ENCODE results near the gene KRTAP20-4. TPM values are rescaled to one million over a fixed set of nuclear protein-coding genes. Genes with fewer than 3 reads are reported as not detected.

The KRTAP20-4 gene
- total RNA-seq, 2 donors from 2014 or later = not detected

GRCh38 chr21:30620080-30620479 is 347 bp upstream of the KRTAP20-4 start:
- Mint-ChIP-seq H3K4me3 (no peak overlapping the region), H3K9me3 (peaks cover 0 to 2% of the 10 kb centered on the region in 2 donors), H3K27me3 (ENCODE audit: low read depth) (no peaks in the 10 kb centered on the region), H3K4me1 (ENCODE audit: low read depth) (no peaks in the 10 kb centered on the region), H3K36me3 (ENCODE audit: insufficient read depth in 2 of 2) (no peaks in the 10 kb centered on the region), H3K27ac (no peak overlapping the region)
- no peak for DNase-seq
- ATAC-seq (replicated peaks in 1 of 2) = no peak

DNA sequence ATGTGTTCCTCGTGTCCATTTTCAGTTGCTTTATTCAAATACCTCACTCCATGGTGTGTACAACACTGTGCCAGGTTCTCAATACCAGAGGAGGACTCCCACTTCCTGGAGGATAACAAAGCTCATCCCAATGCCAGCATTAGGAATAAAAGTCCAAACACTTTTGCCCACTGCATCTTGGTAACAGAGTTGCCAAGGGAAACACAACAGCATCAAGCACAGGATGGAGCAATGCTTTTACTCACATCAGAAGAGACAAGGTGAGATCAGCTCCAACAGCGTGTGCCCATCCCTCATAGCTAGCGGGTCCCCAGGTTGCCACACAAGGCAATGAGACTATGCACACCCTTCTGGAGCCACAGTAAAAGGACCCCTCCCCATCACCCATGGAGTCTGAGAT is 2.9 kb downstream of the KRTAP20-4 start:
- no peaks in the 10 kb centered on the region for H3K4me1 Mint-ChIP-seq (ENCODE audit: low read depth)
- no peak for DNase-seq
- H3K27me3 Mint-ChIP-seq (ENCODE audit: low read depth) = no peaks in the 10 kb centered on the region
- H3K27ac Mint-ChIP-seq = no peak overlapping the region
- H3K9me3 Mint-ChIP-seq = peaks cover 0 to 2% of the 10 kb centered on the region in 2 donors
- ATAC-seq (replicated peaks in 1 of 2) = no peak
- no peak overlapping the region for H3K4me3 Mint-ChIP-seq
- no peaks in the 10 kb centered on the region for H3K36me3 Mint-ChIP-seq (ENCODE audit: insufficient read depth in 2 of 2)

- Mint-ChIP-seq H3K9me3 (peaks cover 0 to 2% of the 10 kb centered on the region in 2 donors), H3K27ac (no peak overlapping the region), H3K4me3 (no peak overlapping the region), H3K27me3 (ENCODE audit: low read depth) (no peaks in the 10 kb centered on the region), H3K4me1 (ENCODE audit: low read depth) (no peaks in the 10 kb centered on the region), H3K36me3 (ENCODE audit: insufficient read depth in 2 of 2) (no peaks in the 10 kb centered on the region)
- ATAC-seq (replicated peaks in 1 of 2) (no peak), DNase-seq (no peak)
Measured at GRCh38 chr21:30625449-30626165, 5.2 kb downstream of the KRTAP20-4 start.

GRCh38 chr21:30628109-30628508 is 7.7 kb downstream of the KRTAP20-4 start:
- Mint-ChIP-seq H3K27me3 (ENCODE audit: low read depth) (no peaks in the 10 kb centered on the region), H3K4me1 (ENCODE audit: low read depth) (no peaks in the 10 kb centered on the region), H3K9me3 (peaks cover 0 to 2% of the 10 kb centered on the region in 2 donors), H3K4me3 (no peak overlapping the region), H3K36me3 (ENCODE audit: insufficient read depth in 2 of 2) (no peaks in the 10 kb centered on the region), H3K27ac (no peak overlapping the region)
- ATAC-seq (replicated peaks in 1 of 2) (no peak), DNase-seq (no peak)

DNA sequence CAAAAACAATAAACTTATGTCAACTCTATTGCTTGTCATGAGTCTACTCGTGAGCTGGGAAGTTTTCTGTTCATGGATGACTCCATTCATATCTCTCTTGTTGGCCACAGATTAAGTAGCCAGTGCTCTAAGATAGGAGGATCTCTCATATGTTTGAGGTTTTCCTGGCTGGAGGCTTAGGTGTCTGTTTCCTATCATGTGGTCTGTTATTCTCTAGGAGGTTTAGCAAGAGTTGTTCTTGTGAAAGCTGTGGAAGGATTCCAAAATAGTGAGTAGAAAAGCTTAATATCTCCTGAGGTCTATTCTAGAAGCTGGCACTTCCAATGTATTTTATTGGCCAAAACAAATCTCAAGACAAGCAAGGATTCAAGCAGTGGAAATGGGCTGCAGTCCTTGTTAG is 8.8 kb downstream of the KRTAP20-4 start:
- H3K4me1 Mint-ChIP-seq (ENCODE audit: low read depth) = no peaks in the 10 kb centered on the region
- H3K27ac Mint-ChIP-seq = no peak overlapping the region
- H3K36me3 Mint-ChIP-seq (ENCODE audit: insufficient read depth in 2 of 2) = no peaks in the 10 kb centered on the region
- DNase-seq (no peak), ATAC-seq (replicated peaks in 1 of 2) (no peak)
- H3K9me3 Mint-ChIP-seq = peaks cover 0 to 2% of the 10 kb centered on the region in 2 donors
- no peaks in the 10 kb centered on the region for H3K27me3 Mint-ChIP-seq (ENCODE audit: low read depth)
- H3K4me3 Mint-ChIP-seq = no peak overlapping the region

GRCh38 chr21:30634906-30635305 is 14.5 kb downstream of the KRTAP20-4 start, which contains the start of gene KRTAP20-2:
Gene KRTAP20-2 (plus strand): TSS chr21:30635206. CDS start chr21:30635264, 58 bp downstream.
- Mint-ChIP-seq H3K27ac (no peak within 1 kb of the TSS), H3K9me3 (peaks cover 0 to 2% of the 10 kb centered on the region in 2 donors), H3K36me3 (ENCODE audit: insufficient read depth in 2 of 2) (no peaks in the 10 kb centered on the region), H3K27me3 (ENCODE audit: low read depth) (no peaks in the 10 kb centered on the region), H3K4me1 (ENCODE audit: low read depth) (no peaks in the 10 kb centered on the region), H3K4me3 (no peak within 1 kb of the TSS)
- DNase-seq (no peak), ATAC-seq (replicated peaks in 1 of 2) (no peak)

GRCh38 chr21:30638686-30639085 is 18.3 kb downstream of the KRTAP20-4 start:
- no peaks in the 10 kb centered on the region for H3K4me1 Mint-ChIP-seq (ENCODE audit: low read depth)
- H3K27ac Mint-ChIP-seq = no peak overlapping the region
- DNase-seq = no peak
- peaks cover 2% of the 10 kb centered on the region in 2 donors for H3K9me3 Mint-ChIP-seq
- H3K27me3 Mint-ChIP-seq (ENCODE audit: low read depth) = no peaks in the 10 kb centered on the region
- no peak for ATAC-seq (replicated peaks in 1 of 2)
- H3K36me3 Mint-ChIP-seq (ENCODE audit: insufficient read depth in 2 of 2) = no peaks in the 10 kb centered on the region
- no peak overlapping the region for H3K4me3 Mint-ChIP-seq

- no peak within 1 kb of the TSS for H3K27ac Mint-ChIP-seq
- H3K9me3 Mint-ChIP-seq = peaks cover 2 to 5% of the 10 kb centered on the region in 2 donors
- H3K4me1 Mint-ChIP-seq (ENCODE audit: low read depth) = no peaks in the 10 kb centered on the region
- H3K27me3 Mint-ChIP-seq (ENCODE audit: low read depth) = no peaks in the 10 kb centered on the region
- no peak within 1 kb of the TSS for H3K4me3 Mint-ChIP-seq
- DNase-seq (no peak), ATAC-seq (replicated peaks in 1 of 2) (no peak)
- H3K36me3 Mint-ChIP-seq (ENCODE audit: insufficient read depth in 2 of 2) = no peaks in the 10 kb centered on the region
Measured at GRCh38 chr21:30642564-30642963, 22.1 kb downstream of the KRTAP20-4 start, which contains the start of gene KRTAP20-3. Gene KRTAP20-3 (plus strand): TSS chr21:30642864.

- ATAC-seq (replicated peaks in 1 of 2) = no peak
- Mint-ChIP-seq H3K36me3 (ENCODE audit: insufficient read depth in 2 of 2) (no peaks in the 10 kb centered on the region), H3K4me1 (ENCODE audit: low read depth) (no peaks in the 10 kb centered on the region), H3K27me3 (ENCODE audit: low read depth) (no peaks in the 10 kb centered on the region), H3K27ac (no peak overlapping the region), H3K4me3 (no peak overlapping the region), H3K9me3 (peaks cover 2 to 5% of the 10 kb centered on the region in 2 donors)
- no peak for DNase-seq
Measured at GRCh38 chr21:30646904-30647414, 26.5 kb downstream of the KRTAP20-4 start.

GRCh38 chr21:30652891-30653290 is 32.5 kb downstream of the KRTAP20-4 start:
- ATAC-seq (replicated peaks in 1 of 2) = no peak
- Mint-ChIP-seq H3K4me1 (ENCODE audit: low read depth) (no peaks in the 10 kb centered on the region), H3K27me3 (ENCODE audit: low read depth) (no peaks in the 10 kb centered on the region), H3K27ac (no peak overlapping the region), H3K9me3 (peaks cover 0 to 2% of the 10 kb centered on the region in 2 donors), H3K4me3 (no peak overlapping the region), H3K36me3 (ENCODE audit: insufficient read depth in 2 of 2) (no peaks in the 10 kb centered on the region)
- DNase-seq = no peak

- Mint-ChIP-seq H3K9me3 (peaks cover 4 to 12% of the 10 kb centered on the region in 2 donors), H3K27ac (no peak overlapping the region), H3K4me1 (ENCODE audit: low read depth) (no peaks in the 10 kb centered on the region), H3K27me3 (ENCODE audit: low read depth) (peaks cover 6% of the 10 kb centered on the region), H3K4me3 (no peak overlapping the region), H3K36me3 (ENCODE audit: insufficient read depth in 2 of 2) (peaks cover 0 to 2% of the 10 kb centered on the region in 2 donors)
- ATAC-seq (replicated peaks in 1 of 2) (no peak), DNase-seq (no peak)
Measured at GRCh38 chr21:30668776-30669175, 48.3 kb downstream of the KRTAP20-4 start.
